Thoracic aorta endothelial cell (primary cell): ENCODE results near the gene ANAPC5. TPM values are rescaled to one million over a fixed set of nuclear protein-coding genes. Genes with fewer than 3 reads are reported as not detected.

ENCODE experiments used
- total RNA-seq: library from RNA; depleted of rRNA; stranded (reverse); fragments of >200 nt; gene quantifications from 2 replicates; pipeline ENCODE4 v1.2.3, GENCODE V29; 2012

The ANAPC5 gene, protein sequence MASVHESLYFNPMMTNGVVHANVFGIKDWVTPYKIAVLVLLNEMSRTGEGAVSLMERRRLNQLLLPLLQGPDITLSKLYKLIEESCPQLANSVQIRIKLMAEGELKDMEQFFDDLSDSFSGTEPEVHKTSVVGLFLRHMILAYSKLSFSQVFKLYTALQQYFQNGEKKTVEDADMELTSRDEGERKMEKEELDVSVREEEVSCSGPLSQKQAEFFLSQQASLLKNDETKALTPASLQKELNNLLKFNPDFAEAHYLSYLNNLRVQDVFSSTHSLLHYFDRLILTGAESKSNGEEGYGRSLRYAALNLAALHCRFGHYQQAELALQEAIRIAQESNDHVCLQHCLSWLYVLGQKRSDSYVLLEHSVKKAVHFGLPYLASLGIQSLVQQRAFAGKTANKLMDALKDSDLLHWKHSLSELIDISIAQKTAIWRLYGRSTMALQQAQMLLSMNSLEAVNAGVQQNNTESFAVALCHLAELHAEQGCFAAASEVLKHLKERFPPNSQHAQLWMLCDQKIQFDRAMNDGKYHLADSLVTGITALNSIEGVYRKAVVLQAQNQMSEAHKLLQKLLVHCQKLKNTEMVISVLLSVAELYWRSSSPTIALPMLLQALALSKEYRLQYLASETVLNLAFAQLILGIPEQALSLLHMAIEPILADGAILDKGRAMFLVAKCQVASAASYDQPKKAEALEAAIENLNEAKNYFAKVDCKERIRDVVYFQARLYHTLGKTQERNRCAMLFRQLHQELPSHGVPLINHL
- total RNA-seq: 209 and 219 TPM in 2 replicates

DNA sequence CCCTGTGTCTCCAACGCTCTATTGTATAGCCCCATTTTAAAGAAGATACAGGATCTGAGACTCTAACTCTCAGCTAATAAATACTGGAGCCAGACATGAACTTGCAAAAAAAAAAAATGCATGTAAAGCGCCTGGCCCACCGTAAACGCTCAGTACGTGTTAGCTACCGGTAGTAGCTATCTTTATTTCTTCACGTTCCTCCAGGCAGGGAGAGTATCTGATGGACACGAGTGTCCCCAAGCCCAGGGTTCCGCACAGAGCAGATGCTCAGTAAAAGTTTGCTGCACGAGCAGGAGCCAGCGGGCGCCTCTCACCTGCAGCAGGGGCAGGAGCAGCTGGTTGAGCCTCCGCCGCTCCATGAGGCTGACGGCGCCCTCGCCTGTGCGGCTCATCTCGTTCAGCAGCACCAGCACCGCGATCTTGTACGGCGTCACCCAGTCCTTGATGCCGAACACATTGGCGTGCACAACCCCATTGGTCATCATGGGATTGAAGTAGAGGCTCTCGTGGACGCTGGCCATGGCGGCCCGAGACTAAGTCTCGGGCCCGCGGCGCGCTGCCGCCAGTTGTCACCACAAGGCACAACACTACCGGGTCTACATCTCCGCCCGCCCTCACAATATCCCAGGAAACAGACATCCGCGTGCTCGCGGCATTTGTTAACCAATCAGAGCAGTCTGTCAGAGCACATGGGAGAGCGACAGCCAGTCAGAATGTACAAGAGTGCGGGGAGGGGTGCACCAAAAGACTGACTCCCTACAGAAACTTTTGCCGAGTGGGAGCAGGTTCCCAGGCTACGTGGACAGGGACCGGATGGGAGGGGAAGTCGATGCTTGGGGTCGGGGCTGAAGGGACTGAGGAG is at the start of gene ANAPC5:
ANAPC5 (minus strand) TSS at position 592 of the 862 bp plus-strand sequence; CDS start at position 521, 71 bp downstream.

DNA sequence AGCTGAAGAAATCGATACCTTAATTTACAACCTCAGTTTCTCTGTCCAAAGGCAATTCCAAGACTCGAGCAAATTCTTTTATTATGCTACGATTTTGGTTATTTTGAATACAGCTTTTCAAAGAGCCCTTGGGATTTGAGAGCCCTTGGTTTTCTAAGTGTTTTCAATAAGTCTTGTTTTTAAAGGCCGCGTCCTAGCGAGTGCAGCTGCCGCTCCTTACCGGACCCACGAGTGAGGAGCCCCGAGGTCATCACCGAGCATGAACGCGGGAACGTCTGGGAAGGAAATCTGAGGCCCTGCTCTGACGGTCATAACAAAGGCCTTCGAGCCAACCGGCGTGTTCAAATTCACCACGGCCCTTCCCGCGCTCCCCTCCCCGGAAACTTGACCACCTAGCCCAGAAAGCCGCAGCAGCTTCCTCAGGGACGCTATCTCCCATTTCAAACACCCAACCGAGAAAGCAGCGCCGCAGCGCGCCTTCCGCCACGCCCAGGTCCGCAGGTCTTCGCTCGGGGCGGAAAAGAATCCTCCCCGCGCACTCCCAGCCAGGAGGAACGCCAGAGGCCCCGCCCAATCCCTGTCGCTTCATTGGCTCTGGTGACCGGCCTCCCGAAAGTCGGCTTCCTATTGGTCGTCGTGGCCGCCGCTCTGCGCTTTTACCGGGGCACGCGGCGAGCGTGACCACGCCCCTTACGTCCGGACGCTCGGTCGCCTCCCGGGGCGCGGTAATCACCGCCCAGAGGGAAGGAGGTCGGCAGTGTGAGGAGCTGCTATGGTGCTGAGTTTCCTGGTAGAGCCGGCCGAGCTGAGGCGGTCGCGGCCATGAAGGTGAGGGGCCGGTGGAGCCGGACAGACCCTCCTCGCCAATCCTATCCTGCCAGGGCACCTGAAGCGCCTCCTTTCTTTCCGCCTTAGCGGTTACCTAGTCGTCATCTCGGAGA is 47.5 kb upstream of the ANAPC5 start, which contains the start of gene RNF34:
RNF34 (plus strand) TSS at position 728 of the 941 bp plus-strand sequence; CDS start at position 823, 95 bp downstream.

DNA sequence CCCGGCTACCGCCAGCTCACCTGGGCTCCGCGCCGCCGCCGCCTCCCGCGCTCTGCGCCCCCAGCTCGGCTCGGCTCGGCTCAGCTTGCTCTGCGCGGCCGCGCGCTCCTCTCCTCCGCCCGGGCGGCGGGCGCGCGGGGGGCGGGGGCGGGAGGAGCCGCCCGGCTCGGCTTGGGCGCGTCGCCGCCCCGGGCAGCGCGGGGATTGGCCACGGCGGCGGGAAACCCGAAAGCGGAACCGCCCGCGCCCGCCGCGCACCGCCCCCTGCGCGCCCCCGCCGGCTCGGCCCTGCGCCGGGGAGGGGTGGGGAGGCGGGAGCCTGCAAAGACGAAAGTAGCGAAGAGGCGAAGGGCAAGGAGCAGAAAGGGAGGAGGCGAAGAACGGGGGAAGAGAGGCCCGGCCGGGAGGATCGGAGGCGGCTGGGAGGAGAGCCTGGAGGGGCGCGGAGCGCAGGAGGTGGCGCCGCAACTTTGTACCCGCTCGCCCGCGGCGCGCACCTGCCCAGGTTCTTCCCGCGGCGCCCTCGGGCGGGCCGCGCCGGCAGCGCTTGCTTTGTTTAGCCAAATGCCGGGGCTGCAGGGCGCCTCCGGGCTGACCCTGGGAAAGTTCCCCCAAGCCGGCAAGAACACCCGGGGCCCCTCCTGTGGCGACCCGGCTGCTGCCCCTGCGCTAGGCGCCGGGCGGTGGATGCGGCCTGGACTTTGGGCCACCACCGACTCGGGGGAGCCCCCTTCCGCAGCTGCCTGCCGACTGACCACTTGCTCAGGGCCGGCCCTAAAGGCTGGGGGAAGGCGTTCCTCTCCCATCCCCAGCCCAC is 55.4 kb downstream of the ANAPC5 start, which contains the start of gene CAMKK2:
CAMKK2 (minus strand) TSS at position 92 of the 817 bp plus-strand sequence. CDS start 22,183 bp downstream, outside the sequence.

Other genes starting within 250 kb of the ANAPC5 start
- 3.2 and 3.6 TPM in 2 replicates for gene P2RX7, start 219.5 kb downstream of the ANAPC5 start, total RNA-seq
- 31.6 and 38.7 TPM in 2 replicates for gene P2RX4, start 142.3 kb downstream of the ANAPC5 start, total RNA-seq
- 28.5 and 39.4 TPM in 2 replicates for gene CAMKK2, start 55.7 kb downstream of the ANAPC5 start, total RNA-seq
- 58.2 and 61.1 TPM in 2 replicates for gene RNF34, start 47.7 kb upstream of the ANAPC5 start, total RNA-seq
- 41.3 and 44.3 TPM in 2 replicates for gene KDM2B, start 228.6 kb upstream of the ANAPC5 start, total RNA-seq